GM12801 (cell line): ENCODE results near the gene GRID1.

Experiments
- TF ChIP-seq, protein P1 (sequence below): IDR thresholded peaks from one replicate; pipeline ENCODE4 v1.5.1; 2011; ENCODE audit warnings: control low read depth; ENCODE audit not compliant: insufficient read length; ENCODE audit errors: extremely low read depth

The GRID1 gene

DNA sequence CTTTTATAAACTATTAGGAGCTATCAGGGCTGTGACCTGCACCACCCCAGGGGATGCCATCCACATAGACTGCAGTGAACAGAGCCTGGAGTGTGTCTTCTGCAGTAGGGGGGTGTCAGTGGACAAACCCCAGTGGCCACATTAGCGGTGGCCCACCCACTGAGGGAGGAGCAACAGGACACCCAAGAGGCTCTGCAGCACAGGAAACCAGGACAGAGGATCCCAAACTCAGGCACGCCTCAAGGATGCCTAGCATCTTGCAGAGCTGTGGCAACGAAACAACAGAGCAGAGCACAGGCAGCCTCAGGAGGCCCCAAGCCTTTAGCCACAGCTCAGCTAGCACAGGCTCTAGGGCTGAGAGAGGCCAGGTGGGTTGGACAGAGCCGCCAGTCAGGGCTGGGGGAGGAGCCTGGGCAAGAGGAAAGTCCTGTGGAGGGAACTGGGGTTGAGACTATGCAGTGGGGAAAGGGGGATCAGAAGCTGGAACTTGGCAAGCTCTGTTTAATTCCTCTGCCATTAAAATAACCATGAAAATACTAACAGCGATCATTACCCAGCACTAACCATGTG lies 53.8 kb downstream of the GRID1 start:
- TF ChIP-seq, protein P1, sequence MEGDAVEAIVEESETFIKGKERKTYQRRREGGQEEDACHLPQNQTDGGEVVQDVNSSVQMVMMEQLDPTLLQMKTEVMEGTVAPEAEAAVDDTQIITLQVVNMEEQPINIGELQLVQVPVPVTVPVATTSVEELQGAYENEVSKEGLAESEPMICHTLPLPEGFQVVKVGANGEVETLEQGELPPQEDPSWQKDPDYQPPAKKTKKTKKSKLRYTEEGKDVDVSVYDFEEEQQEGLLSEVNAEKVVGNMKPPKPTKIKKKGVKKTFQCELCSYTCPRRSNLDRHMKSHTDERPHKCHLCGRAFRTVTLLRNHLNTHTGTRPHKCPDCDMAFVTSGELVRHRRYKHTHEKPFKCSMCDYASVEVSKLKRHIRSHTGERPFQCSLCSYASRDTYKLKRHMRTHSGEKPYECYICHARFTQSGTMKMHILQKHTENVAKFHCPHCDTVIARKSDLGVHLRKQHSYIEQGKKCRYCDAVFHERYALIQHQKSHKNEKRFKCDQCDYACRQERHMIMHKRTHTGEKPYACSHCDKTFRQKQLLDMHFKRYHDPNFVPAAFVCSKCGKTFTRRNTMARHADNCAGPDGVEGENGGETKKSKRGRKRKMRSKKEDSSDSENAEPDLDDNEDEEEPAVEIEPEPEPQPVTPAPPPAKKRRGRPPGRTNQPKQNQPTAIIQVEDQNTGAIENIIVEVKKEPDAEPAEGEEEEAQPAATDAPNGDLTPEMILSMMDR, result no peak

GRCh38 chr10:86311906-86312305 lies 54.7 kb downstream of the GRID1 start:
- TF ChIP-seq, protein P1, result no peak

- TF ChIP-seq, protein P1, result no peak
These were observed 55.4 kb downstream of the GRID1 start for GRCh38 chr10:86311190-86311589.

- TF ChIP-seq, protein P1, result no peak
These were observed 55.9 kb downstream of the GRID1 start for GRCh38 chr10:86310702-86311101.

DNA sequence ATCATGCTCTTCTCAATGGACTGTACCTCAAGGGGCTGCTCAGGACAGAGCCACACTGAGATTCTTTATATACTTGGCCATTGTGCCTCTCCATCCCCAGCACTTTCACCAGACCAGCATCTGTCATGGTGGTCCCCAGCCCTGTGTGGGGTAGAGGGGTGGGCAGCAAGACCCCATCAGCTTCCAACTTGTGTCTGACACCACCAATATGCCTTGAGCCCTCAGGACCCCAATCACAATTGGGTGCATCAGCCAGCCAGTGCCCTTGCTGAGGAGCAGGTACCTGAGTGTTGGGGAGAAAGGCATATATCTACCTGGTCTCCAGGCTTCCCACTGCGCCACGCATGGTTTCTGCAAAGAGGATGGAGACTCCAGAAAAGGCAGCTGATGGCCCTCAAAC lies 56.3 kb downstream of the GRID1 start:
- TF ChIP-seq, protein P1, result no peak

DNA sequence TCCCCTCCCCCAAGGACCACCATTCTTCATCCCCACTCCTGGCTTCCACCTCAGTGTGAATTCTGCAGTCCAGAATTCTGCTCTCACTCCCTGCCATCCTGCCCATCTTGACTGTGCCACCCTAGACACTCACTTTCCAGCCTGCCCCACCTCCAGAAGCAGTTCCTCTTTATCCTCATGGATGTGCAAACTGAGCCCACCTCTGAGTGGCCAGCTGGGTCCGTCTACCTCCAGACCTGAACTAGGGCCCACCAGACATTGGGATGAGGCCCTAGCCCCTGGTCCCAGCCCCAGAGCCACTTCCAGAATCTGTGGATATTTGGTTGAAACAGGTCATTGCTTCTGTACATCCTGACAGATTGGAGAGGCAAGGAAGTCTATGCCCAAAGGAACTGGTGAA lies 58.5 kb downstream of the GRID1 start:
- TF ChIP-seq, protein P1, result no peak

GRCh38 chr10:86306628-86307278 lies 59.8 kb downstream of the GRID1 start:
- TF ChIP-seq, protein P1, result no peak
